ENCODE measurements around the gene ZIC4. TPM values are rescaled to one million over a fixed set of nuclear protein-coding genes. Genes with fewer than 3 reads are reported as not detected.

ZIC4 gene
- polyA plus RNA-seq, 5 donors: 0.08 TPM; not detected in 4

DNA sequence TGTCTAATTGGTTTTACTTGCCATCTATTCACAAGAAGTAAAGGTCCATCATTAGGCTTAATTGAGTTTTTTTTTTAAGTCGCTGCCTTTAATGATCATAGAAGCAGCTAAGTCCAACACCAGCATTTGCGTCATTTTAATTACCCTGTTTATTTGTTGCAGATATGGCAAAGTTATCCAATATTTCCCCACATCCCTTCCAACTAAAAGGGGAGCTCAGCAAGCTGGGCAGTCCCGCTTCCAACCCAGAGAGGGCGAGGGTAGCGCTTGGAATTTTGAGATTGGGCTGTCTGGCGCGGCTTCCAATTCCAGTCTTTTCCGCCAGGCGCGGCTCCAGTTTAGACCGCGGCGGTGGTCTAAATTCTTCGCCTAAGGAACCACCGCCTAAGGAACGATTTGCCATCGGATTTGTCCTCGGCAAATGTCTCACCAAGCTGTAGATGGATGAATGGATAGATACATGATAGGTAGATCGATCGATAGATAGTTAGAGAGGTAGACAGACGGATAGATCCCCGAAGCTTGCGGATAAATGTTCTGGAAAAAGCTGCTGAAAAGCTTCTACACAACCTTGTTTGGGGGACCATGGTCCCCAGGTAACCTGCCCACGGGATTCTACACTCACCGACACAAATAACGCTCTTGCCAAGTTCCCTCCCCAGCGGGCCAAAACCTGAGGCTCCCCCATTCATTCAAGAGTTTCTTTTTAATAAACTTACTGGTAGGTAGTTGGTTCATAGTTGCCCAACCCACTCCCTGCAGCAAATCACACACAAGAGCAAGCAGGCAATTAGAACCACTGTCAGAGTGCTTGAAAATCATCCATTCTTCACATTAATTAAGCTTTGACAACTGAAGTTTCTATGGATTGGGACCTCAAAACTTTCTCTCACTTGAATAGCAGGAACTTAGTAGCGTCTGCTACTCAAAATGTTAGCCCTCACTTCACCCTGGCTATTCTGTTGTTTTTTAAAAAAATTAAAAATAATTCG is 49.1 kb downstream of the ZIC4 start:
- DNase-seq: no peak

DNA sequence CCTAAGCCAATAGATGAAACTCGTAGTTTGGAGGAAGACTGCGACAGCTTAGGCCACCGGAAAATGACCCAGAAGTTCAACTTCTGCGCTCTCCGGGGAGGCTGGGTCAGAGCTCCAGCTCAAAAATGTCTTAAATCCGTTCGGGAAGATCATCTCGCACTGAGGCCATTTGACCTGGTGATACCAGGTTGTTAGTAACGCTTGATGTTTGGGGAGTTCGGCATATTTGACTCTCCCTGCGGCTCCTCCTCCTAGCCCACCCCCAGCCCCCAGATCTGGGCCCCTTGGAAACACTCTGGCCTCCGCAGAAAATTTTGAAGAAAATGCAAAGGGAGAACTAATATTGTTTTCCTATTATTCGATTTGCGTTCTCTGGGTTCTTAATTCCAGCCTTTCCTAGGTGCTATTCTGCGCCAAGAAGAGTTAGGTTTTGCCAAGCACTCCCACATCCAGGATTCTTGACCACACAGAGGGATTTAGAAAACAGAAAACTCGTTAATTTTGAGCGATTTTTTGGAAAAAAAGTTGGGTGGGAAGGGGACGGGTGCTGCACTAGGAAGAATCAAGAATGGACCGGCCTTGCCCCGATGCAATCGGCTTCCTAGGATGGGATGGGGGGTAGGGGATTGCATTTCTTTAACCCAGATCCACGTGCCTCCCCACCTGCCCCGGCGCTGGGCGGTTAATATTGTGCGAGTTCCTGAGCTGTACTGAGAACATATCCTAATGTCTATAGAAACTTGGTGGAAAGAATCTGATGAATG is 50.0 kb downstream of the ZIC4 start:
- DNase-seq: no peak

DNA sequence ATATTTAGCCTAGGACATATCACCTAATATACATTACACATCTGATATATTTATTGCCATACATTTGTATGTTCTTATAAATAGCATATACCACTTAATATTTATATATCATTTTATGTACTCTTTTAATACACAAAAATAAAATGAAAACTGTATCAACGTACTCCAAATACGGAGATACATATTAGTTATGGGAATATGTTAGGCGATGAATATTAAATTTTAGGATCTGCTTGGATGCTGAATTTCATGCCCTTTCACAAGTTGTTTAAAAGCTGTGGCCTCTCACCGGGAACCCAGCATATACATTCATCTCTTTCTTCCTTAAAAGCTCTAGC is 50.6 kb downstream of the ZIC4 start:
- no peak for DNase-seq

DNA sequence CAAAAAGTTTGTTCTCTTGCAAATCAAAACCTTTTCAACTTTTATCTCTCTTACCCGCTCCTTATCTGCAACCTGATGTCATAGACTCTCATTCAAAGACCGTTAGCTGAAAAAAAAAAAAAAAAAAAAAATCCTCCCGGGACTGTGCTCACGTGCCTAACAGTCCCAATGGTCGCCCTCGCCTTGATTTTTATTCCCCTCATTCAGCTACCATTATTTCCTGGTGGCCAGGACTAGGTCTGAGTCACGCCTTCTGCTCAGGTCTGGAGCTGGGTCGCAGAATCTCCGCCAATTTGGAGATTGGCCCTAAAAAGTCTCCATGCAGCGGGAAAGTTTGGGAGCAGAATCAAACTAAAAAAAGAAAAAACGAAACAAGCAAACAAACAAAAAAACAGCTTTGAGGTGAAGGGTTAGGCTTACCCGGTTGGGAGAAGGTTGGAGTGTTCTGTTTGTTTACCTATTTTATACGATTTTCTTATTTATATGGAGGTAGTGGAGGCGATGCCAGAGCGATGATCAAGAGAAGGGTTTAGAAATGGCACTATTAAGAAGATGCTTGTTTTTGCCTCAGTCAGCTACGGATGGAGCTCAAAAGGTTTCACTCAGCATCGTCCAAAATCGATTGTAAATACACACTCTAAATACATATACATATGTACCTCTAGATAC is 51.1 kb downstream of the ZIC4 start:
- no peak for DNase-seq

DNA sequence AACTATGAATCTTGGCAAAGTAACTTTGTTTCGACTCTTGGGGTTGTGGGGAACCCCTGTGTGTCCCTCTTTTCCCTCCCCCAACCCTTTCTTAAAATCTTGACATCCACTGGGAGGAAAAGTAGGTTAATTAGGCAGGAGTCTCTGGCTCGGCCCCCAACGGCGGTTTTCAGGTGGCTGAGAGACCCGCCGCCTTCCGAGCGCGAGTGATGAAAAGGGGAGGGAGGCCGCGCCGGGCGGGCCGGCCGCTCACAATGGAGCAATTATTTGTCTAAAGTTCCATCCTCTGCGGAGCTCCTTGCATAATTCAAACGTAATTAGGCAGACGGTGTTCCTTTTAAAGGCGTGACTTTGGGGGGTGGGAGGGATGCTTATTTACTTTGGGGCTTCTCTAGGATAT is 51.7 kb downstream of the ZIC4 start:
- no peak for DNase-seq

DNA sequence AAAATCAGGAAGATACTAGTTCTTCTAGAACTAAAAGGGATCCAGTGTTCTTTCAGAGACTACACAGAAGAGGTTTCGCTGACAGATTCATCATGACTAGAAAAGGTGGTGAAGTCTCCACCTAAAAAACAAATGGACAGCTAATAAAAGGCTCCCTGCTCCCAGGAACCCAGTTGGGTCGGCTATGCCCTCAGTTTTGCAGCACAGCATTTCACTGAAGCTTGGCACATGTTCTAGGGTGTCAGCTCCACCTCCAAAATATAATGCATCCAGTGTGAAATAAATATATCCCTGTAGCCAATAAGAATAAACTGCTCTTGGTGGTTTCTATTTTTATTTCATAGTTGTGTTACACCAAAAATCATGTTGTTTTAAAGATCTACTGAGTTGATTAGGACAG is 55.0 kb downstream of the ZIC4 start:
- DNase-seq: no peak

DNA sequence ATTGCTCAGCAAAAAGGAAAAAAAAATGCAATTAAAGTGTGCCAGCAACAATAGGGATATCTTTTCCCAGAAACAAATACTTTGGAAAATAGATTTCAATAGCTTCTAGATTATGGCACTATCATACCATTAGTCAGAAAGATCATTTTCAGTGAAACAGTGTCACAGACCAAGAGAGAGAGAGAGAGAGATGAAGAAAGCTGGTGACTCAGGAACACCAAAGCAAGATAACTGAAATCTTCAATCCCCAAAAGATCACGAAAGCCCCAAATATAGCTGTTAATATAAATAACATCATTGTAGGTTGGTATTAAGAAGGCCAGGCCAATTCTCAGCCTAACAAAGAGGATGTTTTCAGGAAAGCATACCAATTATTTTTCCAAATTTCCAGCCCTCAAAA is 57.4 kb downstream of the ZIC4 start:
- DNase-seq: no peak

DNA sequence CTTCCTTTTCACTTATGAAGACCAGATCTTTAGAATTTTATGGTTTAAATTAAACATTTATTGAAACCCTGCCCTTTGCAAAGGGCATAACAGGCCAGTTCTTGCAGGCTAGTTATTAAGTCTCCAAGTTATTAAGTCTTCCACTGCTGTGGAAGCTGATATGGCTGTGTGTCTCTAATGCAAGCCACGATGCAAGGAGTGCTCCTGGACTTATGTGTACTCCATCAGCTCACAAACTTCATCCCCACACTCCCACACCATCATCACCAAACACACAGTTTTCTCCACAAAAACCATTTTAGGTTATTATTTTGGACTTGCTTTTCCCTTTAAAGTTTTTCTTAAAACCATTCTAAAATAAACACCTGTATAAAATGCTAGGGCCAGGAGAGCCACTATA is 62.4 kb downstream of the ZIC4 start:
- DNase-seq: no peak

DNA sequence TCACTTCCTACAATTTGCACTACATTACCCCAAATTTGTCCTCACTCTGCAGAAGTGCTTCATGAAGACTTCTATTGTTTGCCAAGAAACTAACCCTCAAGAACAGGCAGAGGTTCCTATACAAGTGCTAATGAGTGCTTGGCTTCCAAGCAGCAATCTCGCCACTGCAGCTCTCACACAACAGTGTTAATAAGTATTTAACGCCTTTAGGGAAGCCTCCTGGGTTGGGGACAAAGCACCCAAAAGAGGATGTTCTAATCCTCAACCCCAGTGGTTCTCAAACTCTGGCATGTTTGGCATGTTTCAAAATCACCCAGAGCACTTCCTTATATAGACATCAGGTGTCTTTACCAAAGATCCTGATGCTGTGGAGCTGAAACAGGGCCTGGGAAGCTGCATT is 64.6 kb downstream of the ZIC4 start:
- no peak for DNase-seq

DNA sequence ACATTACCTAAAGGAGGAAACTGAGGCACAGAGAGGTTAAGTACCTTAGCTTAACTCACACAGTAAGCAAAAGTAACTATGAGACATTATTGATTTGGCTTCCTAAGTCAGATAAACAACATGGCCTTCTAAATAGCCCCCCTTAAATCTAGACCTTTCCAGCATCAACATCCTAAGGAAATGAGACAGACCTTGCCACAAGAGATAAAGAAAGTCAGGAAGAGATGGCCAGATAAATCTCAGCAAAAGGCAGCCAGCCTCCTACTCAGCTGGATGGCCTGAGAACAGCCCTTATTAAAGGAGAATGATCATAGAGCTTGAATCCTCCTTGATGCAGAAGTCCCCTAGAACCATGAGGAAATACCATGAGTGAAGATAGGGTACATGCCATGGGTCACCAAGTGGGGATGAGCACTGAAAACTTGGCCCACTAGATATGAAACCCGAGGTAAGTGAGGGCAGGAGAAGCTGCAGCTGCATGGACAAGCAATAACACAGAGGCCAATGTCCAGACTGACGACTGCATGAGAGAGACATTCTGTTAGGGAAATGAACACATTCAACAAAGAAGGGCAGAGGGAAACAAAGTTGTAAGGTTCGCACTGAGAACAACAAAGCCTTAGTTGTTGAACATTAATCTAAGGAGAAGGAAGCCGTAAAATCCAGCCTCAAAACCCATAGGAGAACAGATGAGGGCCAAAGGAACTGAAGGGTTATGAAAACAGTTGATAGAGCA is 69.6 kb downstream of the ZIC4 start:
- no peak for DNase-seq

Other genes starting within 250 kb of the ZIC4 start
- gene ZIC1, start 2.8 kb upstream of the ZIC4 start, polyA plus RNA-seq (ENCODE audit: insufficient read depth in 1 of 5, insufficient read length in 5 of 5, low replicate concordance in 1 of 5): under 1 TPM in 2 of 5 donors, not detected in 3; 0.28 to 0.87 TPM

Data from right lung (tissue), 5 donors.